Bronchial epithelial cell (primary cell): Measurements from ENCODE around the gene SLC18A2. TPM values are rescaled to one million over a fixed set of nuclear protein-coding genes. Genes with fewer than 3 reads are reported as not detected.

ENCODE experiments used
- DNase-seq: peaks from one replicate; pipeline ENCODE4 v3.0.0-alpha.2; 2010; ENCODE audit warnings: low read depth
- FAIRE-seq: peaks from 2 replicates; lab custom pipeline; 2011; peaks lifted over from hg19 to GRCh38; lab: Jason Lieb, UNC
- H3K27me3 ChIP-seq: 2 replicates; pipeline ENCODE4 v1.5.1; 2011; ENCODE audit warnings: low read length; ENCODE audit not compliant: control insufficient read depth, insufficient read depth
- H3K36me3 ChIP-seq: 2 replicates; pipeline ENCODE4 v1.5.1; 2011; ENCODE audit warnings: low read length; ENCODE audit not compliant: control insufficient read depth, insufficient read depth
- H3K4me3 ChIP-seq: 2 replicates; pipeline ENCODE4 v1.5.1; 2011; ENCODE audit warnings: mild to moderate bottlenecking, low read depth, low read length, control low read depth
- CTCF ChIP-seq: IDR thresholded peaks from 2 replicates; pipeline ENCODE4 v1.5.1; 2011; ENCODE audit warnings: mild to moderate bottlenecking, moderate library complexity, low read length, control low read depth, inconsistent platforms; ENCODE audit not compliant: insufficient read depth, severe bottlenecking
- total RNA-seq: library from RNA; depleted of rRNA; stranded (reverse); fragments of >200 nt; gene quantifications from 2 replicates; pipeline ENCODE4 v1.2.1, GENCODE V29; 2014

The SLC18A2 gene
- total RNA-seq, 1 donor from 2014 or later = not detected

GRCh38 chr10:117249493-117250093 lies 8.7 kb downstream of the SLC18A2 start:
- Histone ChIP-seq H3K4me3 (no peak overlapping the region), H3K36me3 (no peaks in the 10 kb centered on the region), H3K27me3 (peaks cover 2% of the 10 kb centered on the region)
- FAIRE-seq = no peak
- DNase-seq = no peak
- no peak for TF ChIP-seq CTCF

GRCh38 chr10:117250411-117250810 lies 9.5 kb downstream of the SLC18A2 start:
- H3K4me3 ChIP-seq = no peak overlapping the region
- no peak for TF ChIP-seq CTCF
- no peaks in the 10 kb centered on the region for H3K36me3 ChIP-seq
- DNase-seq = no peak
- peaks cover under 1% of the 10 kb centered on the region for H3K27me3 ChIP-seq
- no peak for FAIRE-seq

- H3K36me3 ChIP-seq = no peaks in the 10 kb centered on the region
- DNase-seq (no peak), FAIRE-seq (no peak)
- no peak overlapping the region for H3K4me3 ChIP-seq
- TF ChIP-seq CTCF = no peak
- no peaks in the 10 kb centered on the region for H3K27me3 ChIP-seq
Observed at GRCh38 chr10:117253908-117254307, 13.0 kb downstream of the SLC18A2 start.

GRCh38 chr10:117254338-117254737 lies 13.4 kb downstream of the SLC18A2 start:
- TF ChIP-seq CTCF = no peak
- Histone ChIP-seq H3K4me3 (no peak overlapping the region), H3K36me3 (no peaks in the 10 kb centered on the region), H3K27me3 (no peaks in the 10 kb centered on the region)
- DNase-seq (no peak), FAIRE-seq (no peak)

- Histone ChIP-seq H3K4me3 (no peak overlapping the region), H3K27me3 (no peaks in the 10 kb centered on the region)
Observed at GRCh38 chr10:117254774-117255735, 14.1 kb downstream of the SLC18A2 start.

More at GRCh38 chr10:117254774-117255735, 14.1 kb downstream of the SLC18A2 start:
- no peak for TF ChIP-seq CTCF
- no peak for DNase-seq
- no peak for FAIRE-seq
- H3K36me3 ChIP-seq = no peaks in the 10 kb centered on the region
